Neural cell (in vitro differentiated cells): Measurements from ENCODE around the gene CISD3. TPM values are rescaled to one million over a fixed set of nuclear protein-coding genes. Genes with fewer than 3 reads are reported as not detected.

Experiments
- H2AFZ ChIP-seq: fragments of 200-600, 300-800 bp; sonication (generic), shearing (Covaris generic); 2 replicates; pipeline ENCODE4 v1.6.0; 2014; ENCODE audit warnings: low read depth, mild to moderate bottlenecking, antibody characterized with exemption, low read length, moderate library complexity
- H3F3A ChIP-seq: fragments of 200-600 bp; shearing (Covaris generic); 2 replicates; pipeline ENCODE4 v1.6.1; 2016; ENCODE audit warnings: mild to moderate bottlenecking, moderate library complexity, mixed read lengths, antibody characterized with exemption, low read length; ENCODE audit not compliant: insufficient read depth, poor library complexity, severe bottlenecking
- H3K27ac ChIP-seq: fragments of 200-600, 300-800 bp; sonication (generic), shearing (Covaris generic); 2 replicates; pipeline ENCODE4 v1.5.1; 2014; ENCODE audit warnings: mild to moderate bottlenecking, low read length, moderate library complexity
- H3K27me3 ChIP-seq: fragments of 300-800, 200-600 bp; sonication (generic), shearing (Covaris generic); 2 replicates; pipeline ENCODE4 v1.6.0; 2014; ENCODE audit warnings: mild to moderate bottlenecking, low read depth, low read length, moderate library complexity; ENCODE audit not compliant: insufficient read depth
- H3K36me3 ChIP-seq: fragments of 300-800, 200-600 bp; sonication (generic), shearing (Covaris generic); 2 replicates; pipeline ENCODE4 v1.5.1; 2014; ENCODE audit warnings: mild to moderate bottlenecking, antibody characterized with exemption, low read length, moderate library complexity; ENCODE audit not compliant: insufficient read depth
- H3K4me2 ChIP-seq: fragments of 300-800, 200-600 bp; sonication (generic), shearing (Covaris generic); 2 replicates; pipeline ENCODE4 v1.6.0; 2014; ENCODE audit warnings: mild to moderate bottlenecking, low read length
- H3K4me3 ChIP-seq: fragments of 300-800, 200-600 bp; sonication (generic), shearing (Covaris generic); 2 replicates; pipeline ENCODE4 v1.5.1; 2014; ENCODE audit warnings: mild to moderate bottlenecking, low read length, moderate library complexity
- H3K79me2 ChIP-seq: fragments of 200-600 bp; shearing (Covaris generic); replicated peaks from 2 replicates; pipeline ENCODE4 v1.6.0; 2014; ENCODE audit warnings: mild to moderate bottlenecking, low read length, moderate library complexity; ENCODE audit not compliant: insufficient read depth
- H3K9ac ChIP-seq: fragments of 300-800, 200-600 bp; sonication (generic), shearing (Covaris generic); 2 replicates; pipeline ENCODE4 v1.6.1; 2016; ENCODE audit warnings: mild to moderate bottlenecking, low read length, mixed read lengths
- H3K9me2 ChIP-seq: fragments of 200-600 bp; shearing (Covaris generic); 2 replicates; pipeline ENCODE4 v1.6.1; 2016; ENCODE audit warnings: mild to moderate bottlenecking, low read length, mixed read lengths; ENCODE audit not compliant: insufficient read depth
- H3K9me3 ChIP-seq: fragments of 200-600, 300-800 bp; sonication (generic), shearing (Covaris generic); 2 replicates; pipeline ENCODE4 v1.6.1; 2016; ENCODE audit warnings: mild to moderate bottlenecking, mixed run types, low read length, moderate library complexity, mixed read lengths
- H4K20me1 ChIP-seq: fragments of 200-600 bp; shearing (Covaris generic); 2 replicates; pipeline ENCODE4 v1.6.1; 2016; ENCODE audit warnings: mild to moderate bottlenecking, mixed run types; ENCODE audit not compliant: insufficient read depth
- CTCF ChIP-seq: fragments of 450-650 bp; IDR thresholded peaks from 2 replicates; pipeline ENCODE4 v1.5.1; 2014; ENCODE audit warnings: antibody characterized with exemption, mild to moderate bottlenecking, moderate library complexity; ENCODE audit not compliant: poor library complexity, severe bottlenecking
- EP300 ChIP-seq: fragments of 450-650 bp; conservative IDR thresholded peaks from 2 replicates; pipeline ENCODE4 v1.6.1; 2014; ENCODE audit warnings: antibody characterized with exemption, mild to moderate bottlenecking, moderate library complexity; ENCODE audit not compliant: poor library complexity, severe bottlenecking
- EZH2 ChIP-seq: fragments of 200-600, 300-800 bp; shearing (Covaris generic), sonication (generic); IDR thresholded peaks from 2 replicates; pipeline ENCODE4 v1.6.1; 2014; ENCODE audit warnings: antibody characterized with exemption, low read length, borderline replicate concordance, mild to moderate bottlenecking; ENCODE audit not compliant: insufficient read depth, poor library complexity, severe bottlenecking
- MXI1 ChIP-seq: fragments of 450-650 bp; conservative IDR thresholded peaks from 2 replicates; pipeline ENCODE4 v1.6.1; 2014; ENCODE audit warnings: antibody characterized with exemption, mild to moderate bottlenecking; ENCODE audit not compliant: poor library complexity, severe bottlenecking
- POLR2AphosphoS5 ChIP-seq: IDR thresholded peaks from 2 replicates; pipeline ENCODE4 v1.6.1; 2012
- RAD21 ChIP-seq: fragments of 450-650 bp; conservative IDR thresholded peaks from 2 replicates; pipeline ENCODE4 v1.6.1; 2014; ENCODE audit warnings: antibody characterized with exemption, mild to moderate bottlenecking, moderate library complexity
- SMC3 ChIP-seq: fragments of 450-650 bp; conservative IDR thresholded peaks from 2 replicates; pipeline ENCODE4 v1.6.1; 2014; ENCODE audit warnings: antibody characterized with exemption, mild to moderate bottlenecking, moderate library complexity; ENCODE audit not compliant: poor library complexity
- TAF1 ChIP-seq: IDR thresholded peaks from 2 replicates; pipeline ENCODE4 v1.6.1; 2012; ENCODE audit warnings: low read depth
- polyA plus RNA-seq: library from polyadenylated mRNA; depleted of rRNA; stranded (reverse); fragments of >200 nt; gene quantifications from 2 replicates; pipeline ENCODE4 v1.2.3, GENCODE V29; 2014
- TF ChIP-seq, protein P1 (sequence below): IDR thresholded peaks from 2 replicates; pipeline ENCODE4 v1.6.1; 2012; ENCODE audit warnings: borderline replicate concordance

The CISD3 gene
- polyA plus RNA-seq, 1 donor from 2014 or later = 1.2 TPM

GRCh38 chr17:38750044-38750311 lies 19.8 kb downstream of the CISD3 start:
- H4K20me1 ChIP-seq = no peaks in the 10 kb centered on the region
- peak overlapping the region; percentile 67 for H3K4me2 ChIP-seq
- TF ChIP-seq RAD21 (no peak), SMC3 (no peak), EZH2 (no peak), MXI1 (no peak), TAF1 (no peak), CTCF (no peak), POLR2AphosphoS5 (no peak), EP300 (no peak)
- TF ChIP-seq, protein P1, sequence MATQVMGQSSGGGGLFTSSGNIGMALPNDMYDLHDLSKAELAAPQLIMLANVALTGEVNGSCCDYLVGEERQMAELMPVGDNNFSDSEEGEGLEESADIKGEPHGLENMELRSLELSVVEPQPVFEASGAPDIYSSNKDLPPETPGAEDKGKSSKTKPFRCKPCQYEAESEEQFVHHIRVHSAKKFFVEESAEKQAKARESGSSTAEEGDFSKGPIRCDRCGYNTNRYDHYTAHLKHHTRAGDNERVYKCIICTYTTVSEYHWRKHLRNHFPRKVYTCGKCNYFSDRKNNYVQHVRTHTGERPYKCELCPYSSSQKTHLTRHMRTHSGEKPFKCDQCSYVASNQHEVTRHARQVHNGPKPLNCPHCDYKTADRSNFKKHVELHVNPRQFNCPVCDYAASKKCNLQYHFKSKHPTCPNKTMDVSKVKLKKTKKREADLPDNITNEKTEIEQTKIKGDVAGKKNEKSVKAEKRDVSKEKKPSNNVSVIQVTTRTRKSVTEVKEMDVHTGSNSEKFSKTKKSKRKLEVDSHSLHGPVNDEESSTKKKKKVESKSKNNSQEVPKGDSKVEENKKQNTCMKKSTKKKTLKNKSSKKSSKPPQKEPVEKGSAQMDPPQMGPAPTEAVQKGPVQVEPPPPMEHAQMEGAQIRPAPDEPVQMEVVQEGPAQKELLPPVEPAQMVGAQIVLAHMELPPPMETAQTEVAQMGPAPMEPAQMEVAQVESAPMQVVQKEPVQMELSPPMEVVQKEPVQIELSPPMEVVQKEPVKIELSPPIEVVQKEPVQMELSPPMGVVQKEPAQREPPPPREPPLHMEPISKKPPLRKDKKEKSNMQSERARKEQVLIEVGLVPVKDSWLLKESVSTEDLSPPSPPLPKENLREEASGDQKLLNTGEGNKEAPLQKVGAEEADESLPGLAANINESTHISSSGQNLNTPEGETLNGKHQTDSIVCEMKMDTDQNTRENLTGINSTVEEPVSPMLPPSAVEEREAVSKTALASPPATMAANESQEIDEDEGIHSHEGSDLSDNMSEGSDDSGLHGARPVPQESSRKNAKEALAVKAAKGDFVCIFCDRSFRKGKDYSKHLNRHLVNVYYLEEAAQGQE = no peak
- H3K9me2 ChIP-seq = no peaks in the 10 kb centered on the region
- H3K36me3 ChIP-seq = no peaks in the 10 kb centered on the region
- H3K9me3 ChIP-seq = no peaks in the 10 kb centered on the region
- no peaks in the 10 kb centered on the region for H3K27me3 ChIP-seq
- peak overlapping the region; percentile 94 for H3K27ac ChIP-seq
- H3F3A ChIP-seq = no peaks in the 10 kb centered on the region
- peaks cover 40% of the 10 kb centered on the region for H3K79me2 ChIP-seq
- H3K9ac ChIP-seq = peak overlapping the region; percentile 92
- no peak overlapping the region for H2AFZ ChIP-seq
- peak overlapping the region; percentile 94 for H3K4me3 ChIP-seq

DNA sequence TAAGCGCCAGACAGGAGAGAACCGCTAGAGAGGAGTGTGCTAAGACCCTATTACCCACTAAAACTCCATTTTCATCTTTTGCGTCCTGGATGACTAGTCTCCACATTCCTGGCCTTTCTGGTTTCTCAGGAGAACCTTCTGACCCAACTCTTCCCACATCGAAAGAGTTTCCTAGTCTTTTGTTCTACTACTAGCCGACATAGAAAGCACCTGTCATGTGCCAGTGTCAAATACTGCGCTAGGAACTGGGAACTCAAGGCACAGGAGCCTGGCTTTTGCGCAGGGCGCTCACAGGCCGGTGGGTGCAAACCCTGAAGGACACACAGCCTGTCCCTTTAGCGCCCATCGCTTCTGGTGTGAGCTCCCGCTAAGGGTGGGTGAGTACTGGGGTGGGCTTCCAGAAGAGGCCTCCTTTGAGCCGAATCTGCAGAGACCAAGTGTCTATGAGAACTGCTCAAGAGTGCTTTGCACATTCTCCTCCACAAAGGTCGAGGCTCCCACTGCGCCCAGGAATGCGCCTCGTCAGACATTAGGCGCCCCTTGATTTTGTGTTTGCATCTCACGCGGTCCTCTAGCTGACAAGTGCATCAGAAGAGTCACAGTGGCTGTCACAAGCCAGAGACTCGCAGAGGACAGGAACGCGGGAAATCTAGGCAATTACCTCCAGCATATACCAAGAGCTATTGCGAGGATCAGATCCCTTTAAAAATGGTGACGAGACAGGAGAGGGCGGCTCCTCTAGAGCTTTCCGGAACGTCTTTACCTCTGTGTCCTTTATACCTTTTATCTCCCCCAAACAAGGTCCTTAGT lies 20.4 kb downstream of the CISD3 start:
- Histone ChIP-seq H3K4me3 (peak overlapping the region; percentile 94), H3K9me3 (no peaks in the 10 kb centered on the region), H3K4me2 (peak overlapping the region; percentile 67), H2AFZ (peak overlapping the region; percentile 53), H3K27me3 (no peaks in the 10 kb centered on the region), H3K27ac (peak overlapping the region; percentile 94), H3K9ac (peak overlapping the region; percentile 92), H3K36me3 (no peaks in the 10 kb centered on the region), H4K20me1 (no peaks in the 10 kb centered on the region), H3F3A (no peaks in the 10 kb centered on the region), H3K79me2 (peaks cover 34% of the 10 kb centered on the region), H3K9me2 (no peaks in the 10 kb centered on the region)
- TF ChIP-seq EP300 (no peak), SMC3 (no peak), POLR2AphosphoS5 (peak; percentile 40), MXI1 (peak; percentile 52), RAD21 (no peak), TAF1 (no peak), EZH2 (no peak), CTCF (no peak)
- TF ChIP-seq, protein P1 = no peak
